Fibroblast of the aortic adventitia (primary cell): ENCODE measurements around the gene CFAP68. TPM values are rescaled to one million over a fixed set of nuclear protein-coding genes. Genes with fewer than 3 reads are reported as not detected.
"Not testable (repeated sequence)": the region's sequence is repeated elsewhere in the genome, so short reads cannot be mapped to it uniquely, and the experiment has no call there.

ENCODE experiments used
- DNase-seq: peaks from one replicate; pipeline ENCODE4 v3.0.0-alpha.2; 2010; ENCODE audit warnings: low read depth
- H3K4me3 ChIP-seq: 2 replicates; pipeline ENCODE4 v1.5.1; 2011; ENCODE audit warnings: low read depth, mild to moderate bottlenecking, control low read depth, low read length, moderate library complexity
- CTCF ChIP-seq: IDR thresholded peaks from 2 replicates; pipeline ENCODE4 v1.5.1; 2011; ENCODE audit warnings: mild to moderate bottlenecking, low read length, control low read depth, inconsistent platforms; ENCODE audit not compliant: insufficient read depth
- total RNA-seq: library from RNA; depleted of rRNA; stranded (reverse); fragments of >200 nt; gene quantifications from 2 replicates; pipeline ENCODE4 v1.2.3, GENCODE V29; 2012; ENCODE audit warnings: low replicate concordance

The CFAP68 gene
- total RNA-seq, 1 donor, result 14.9 TPM

GRCh38 chr11:111882202-111882601, 2.9 kb downstream of the CFAP68 start:
- H3K4me3 ChIP-seq, result no peak overlapping the region
- TF ChIP-seq CTCF, result no peak
- no peak for DNase-seq

GRCh38 chr11:111885053-111885452, 5.7 kb downstream of the CFAP68 start:
- not testable (repeated sequence) for H3K4me3 ChIP-seq, DNase-seq

- H3K4me3 ChIP-seq, result no peak overlapping the region
- no peak for TF ChIP-seq CTCF
- DNase-seq, result no peak
These were observed 6.7 kb downstream of the CFAP68 start for GRCh38 chr11:111886032-111886431.

- TF ChIP-seq CTCF, result no peak
- no peak overlapping the region for H3K4me3 ChIP-seq
- no peak for DNase-seq
These were observed 7.5 kb downstream of the CFAP68 start for GRCh38 chr11:111886844-111887243.

- no peak overlapping the region for H3K4me3 ChIP-seq
- DNase-seq, result peak; percentile 57
- TF ChIP-seq CTCF, result no peak
These were observed 26.1 kb downstream of the CFAP68 start for GRCh38 chr11:111905411-111905810.

- TF ChIP-seq CTCF, result no peak
- no peak for DNase-seq
- no peak overlapping the region for H3K4me3 ChIP-seq
These were observed 27.3 kb downstream of the CFAP68 start for GRCh38 chr11:111906680-111907079.

- DNase-seq, result no peak
- no peak for TF ChIP-seq CTCF
- H3K4me3 ChIP-seq, result no peak overlapping the region
These were observed 29.4 kb downstream of the CFAP68 start for GRCh38 chr11:111908639-111909305.
